Activated CD8-positive, alpha-beta memory T cell treated with anti-CD3 and anti-CD28 coated beads for 4 hours (primary cell): ENCODE measurements around the gene USP3.

Experiments
- DNase-seq, 2 donors: peaks; one replicate each; pipeline ENCODE4 v3.0.0-alpha.2; 2020; ENCODE audit warnings: low read depth in 2 of 2

Gene USP3

GRCh38 chr15:63544258-63545026 lies 40.0 kb downstream of the USP3 start:
- DNase-seq: no peak

DNA sequence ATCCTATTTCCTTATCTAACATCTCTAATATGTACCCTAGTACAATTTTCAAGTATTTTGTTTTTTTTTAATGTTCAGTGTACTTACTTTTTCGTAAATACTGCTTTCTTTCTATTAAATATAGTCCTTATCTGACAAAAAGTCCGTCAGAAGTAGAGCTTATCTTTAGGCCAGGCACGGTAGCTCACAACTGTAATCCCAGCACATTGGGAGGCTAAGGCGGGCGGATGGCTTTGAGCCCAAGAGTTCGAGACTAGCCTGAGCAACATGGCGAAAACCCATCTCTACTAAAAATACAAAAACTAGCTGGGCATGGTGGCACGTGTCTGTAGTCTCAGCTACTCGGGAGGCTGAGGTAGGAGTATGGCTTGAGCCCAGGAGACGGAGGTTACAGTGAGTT lies 41.1 kb downstream of the USP3 start:
- no peak for DNase-seq

DNA sequence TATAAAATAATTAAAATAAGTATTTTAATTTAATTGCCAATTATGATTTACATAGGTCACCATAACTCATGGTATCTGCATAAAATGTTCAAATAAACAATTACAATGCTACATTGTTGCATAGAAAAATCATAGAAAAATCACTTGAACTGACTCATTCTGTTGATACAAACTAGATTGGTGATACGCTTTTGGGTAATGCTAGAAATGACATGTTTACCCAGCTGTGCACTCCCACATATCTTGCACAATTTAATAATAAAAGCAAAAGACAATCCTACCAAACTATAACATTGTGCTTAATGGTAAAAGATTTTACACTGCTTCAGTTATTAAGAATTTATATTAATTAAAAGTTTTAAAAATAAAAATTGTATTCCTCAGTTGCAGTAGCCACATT lies 47.0 kb downstream of the USP3 start:
- DNase-seq: no peak

GRCh38 chr15:63553388-63553791 lies 49.0 kb downstream of the USP3 start:
- DNase-seq: no peak

GRCh38 chr15:63554337-63554927 lies 50.0 kb downstream of the USP3 start:
- no peak for DNase-seq

DNA sequence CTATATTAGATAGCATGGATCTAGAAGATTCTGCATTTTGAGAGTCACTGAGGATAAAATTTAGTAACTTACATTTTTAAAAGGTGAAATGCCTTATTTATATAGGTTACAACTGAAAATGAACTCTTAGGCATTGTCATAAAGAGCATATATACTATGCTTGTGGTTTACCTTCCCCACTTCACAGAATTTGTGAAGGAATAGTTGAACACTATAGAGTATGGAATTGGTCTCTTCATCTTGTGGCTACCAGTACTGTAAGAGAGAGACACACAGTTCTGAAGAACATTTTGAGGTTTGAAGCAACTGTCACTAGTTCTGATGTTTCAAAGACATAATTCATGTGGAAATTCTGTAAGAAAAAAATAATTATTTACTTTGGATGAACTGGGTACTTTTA lies 51.1 kb downstream of the USP3 start:
- no peak for DNase-seq

GRCh38 chr15:63556246-63556645 lies 51.9 kb downstream of the USP3 start:
- DNase-seq: no peak

DNA sequence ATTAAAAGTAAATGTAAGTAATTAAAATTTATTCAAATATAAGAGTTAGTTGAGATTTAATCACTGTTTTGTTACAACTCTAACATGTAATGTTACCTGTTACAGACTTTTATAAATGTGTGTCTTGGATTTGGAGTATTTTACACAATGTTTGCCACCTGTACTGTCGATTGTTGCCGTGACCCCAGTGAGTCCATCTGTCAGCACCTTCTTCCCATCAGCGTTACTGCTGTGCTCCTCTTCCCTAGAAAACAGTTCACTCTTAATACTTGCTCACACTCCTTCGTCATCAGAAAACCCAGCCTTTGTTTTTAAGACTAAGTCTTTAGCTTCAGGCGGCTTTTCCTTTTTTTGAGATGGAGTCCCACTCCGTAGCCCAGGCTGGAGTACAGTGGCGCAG lies 52.3 kb downstream of the USP3 start:
- no peak for DNase-seq

GRCh38 chr15:63559753-63560152 lies 55.4 kb downstream of the USP3 start:
- no peak for DNase-seq

- DNase-seq: no peak
Observed at GRCh38 chr15:63560741-63561448, 56.5 kb downstream of the USP3 start.

- no peak for DNase-seq
Observed at GRCh38 chr15:63564093-63564492, 59.7 kb downstream of the USP3 start.

GRCh38 chr15:63565536-63566186 lies 61.3 kb downstream of the USP3 start:
- DNase-seq: no peak

GRCh38 chr15:63572749-63573464 lies 68.5 kb downstream of the USP3 start:
- no peak for DNase-seq

- DNase-seq: no peak
Observed at GRCh38 chr15:63573533-63573932, 69.1 kb downstream of the USP3 start.

DNA sequence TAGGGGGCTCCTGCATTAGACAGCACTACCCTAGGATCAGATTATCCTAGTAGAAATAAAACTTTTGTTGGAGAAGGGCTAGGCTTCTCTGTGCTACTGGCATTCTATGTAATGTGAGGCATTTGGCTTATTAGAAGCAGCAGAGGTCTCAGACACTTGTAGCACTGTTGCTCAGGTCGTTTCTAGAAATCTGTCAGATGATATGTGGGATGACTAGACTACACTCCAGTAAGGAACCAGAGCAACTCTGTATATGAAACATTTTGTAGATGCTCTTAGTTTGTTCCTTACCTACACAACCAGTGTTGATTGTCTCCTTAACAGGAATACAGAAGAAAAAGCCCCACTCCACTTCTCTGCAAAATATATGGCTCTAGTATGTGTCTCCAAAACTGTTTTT lies 70.9 kb downstream of the USP3 start:
- DNase-seq: no peak

- DNase-seq: no peak
Observed at GRCh38 chr15:63576441-63576840, 72.0 kb downstream of the USP3 start.

DNA sequence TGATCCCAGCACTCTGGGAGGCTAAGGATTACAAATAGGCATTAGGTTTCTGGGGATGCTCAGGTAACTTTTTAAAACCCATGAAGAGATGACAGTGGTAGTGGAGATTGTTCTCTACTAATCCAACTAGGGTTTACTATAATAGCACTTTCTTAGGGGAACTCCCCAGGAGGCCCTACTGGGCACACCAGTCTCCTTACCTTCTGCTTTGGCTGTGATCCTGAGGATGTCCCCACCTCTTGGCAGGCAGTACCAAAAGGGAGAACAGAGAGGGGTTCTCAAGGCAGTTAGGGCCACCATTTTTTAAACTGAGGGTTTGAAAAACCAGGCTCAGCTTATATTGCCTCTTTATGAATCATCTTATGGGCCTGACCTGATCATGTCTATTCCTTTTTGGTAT lies 77.8 kb downstream of the USP3 start:
- no peak for DNase-seq

GRCh38 chr15:63582718-63583426 lies 78.5 kb downstream of the USP3 start:
- DNase-seq: no peak

DNA sequence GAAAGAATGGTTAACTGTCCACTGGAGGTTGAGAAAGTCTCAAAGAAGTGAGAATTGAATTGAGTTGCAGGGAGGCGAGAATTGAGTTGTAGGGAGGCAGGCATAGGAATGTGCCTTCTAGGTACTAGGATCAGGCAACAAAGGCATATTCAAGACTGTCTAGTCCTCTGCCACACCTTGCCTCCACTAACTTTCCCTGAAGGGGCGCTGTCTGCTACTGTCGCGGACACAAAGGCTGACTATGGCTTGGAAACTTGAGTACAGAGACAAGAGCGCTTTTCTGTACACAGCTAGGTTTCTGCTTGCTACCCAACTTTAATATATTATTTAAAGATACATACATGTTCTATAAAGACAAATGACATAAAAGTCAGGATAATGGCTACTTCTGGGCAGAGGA lies 82.4 kb downstream of the USP3 start:
- DNase-seq: no peak

GRCh38 chr15:63587527-63587926 lies 83.1 kb downstream of the USP3 start:
- no peak for DNase-seq

DNA sequence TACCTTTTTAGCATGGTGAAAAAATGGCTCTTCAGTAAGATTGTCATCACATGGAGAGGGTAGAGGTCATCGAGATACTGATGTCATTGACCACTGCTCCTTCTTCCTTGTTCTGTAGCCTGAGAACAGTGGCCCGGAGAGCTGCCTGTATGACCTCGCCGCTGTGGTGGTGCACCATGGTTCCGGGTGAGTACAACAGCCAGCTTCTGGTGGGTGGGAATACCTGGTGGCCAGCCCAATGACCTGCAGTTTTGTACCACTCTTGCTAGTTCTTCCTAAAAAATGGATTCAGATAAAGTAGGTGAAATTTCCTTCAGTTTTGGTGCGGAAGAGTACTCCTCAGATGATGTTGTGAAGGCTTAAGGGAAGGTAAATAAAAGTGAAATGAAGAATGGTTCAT lies 84.4 kb downstream of the USP3 start:
- DNase-seq: no peak
